K562 (cell line): ENCODE measurements around the gene EHBP1L1. TPM values are rescaled to one million over a fixed set of nuclear protein-coding genes. Genes with fewer than 3 reads are reported as not detected.

ENCODE experiments used
- ATF6 ChIP-seq: sonication (generic); formaldehyde crosslinking; IDR thresholded peaks from 2 replicates; pipeline ENCODE4 v1.4.0; 2020; ENCODE audit warnings: mild to moderate bottlenecking, missing genetic modification reagents
- CREB3L1 ChIP-seq: fragments of 450-650 bp; IDR thresholded peaks from 2 replicates; pipeline ENCODE4 v1.6.1; 2014; ENCODE audit warnings: low read depth, mild to moderate bottlenecking, moderate library complexity, borderline replicate concordance
- HNRNPL ChIP-seq: fragments of 200-400 bp; formaldehyde crosslinking; IDR thresholded peaks from 2 replicates; pipeline ENCODE4 v1.6.1; 2017; ENCODE audit warnings: low read depth, mild to moderate bottlenecking, low read length
- MGA ChIP-seq: fragments of 450-650 bp; IDR thresholded peaks from 2 replicates; pipeline ENCODE4 v1.6.1; 2016; ENCODE audit warnings: mild to moderate bottlenecking, moderate library complexity
- NCOA2 ChIP-seq, 2 experiments: fragments of 450-650 bp; IDR thresholded peaks; 2 replicates each; pipeline ENCODE4 v1.6.1; 2018; ENCODE audit warnings: mild to moderate bottlenecking in 2 of 2, moderate library complexity in 1 of 2; ENCODE audit not compliant: partially characterized antibody in 2 of 2
- NR3C1 ChIP-seq: sonication (generic); formaldehyde crosslinking; IDR thresholded peaks from 2 replicates; pipeline ENCODE4 v1.8.1; 2022; ENCODE audit warnings: missing genetic modification reagents
- SUPT5H ChIP-seq: fragments of 450-650 bp; IDR thresholded peaks from 2 replicates; pipeline ENCODE4 v1.6.1; 2016
- TFE3 ChIP-seq: fragments of 450-650 bp; formaldehyde crosslinking; IDR thresholded peaks from 2 replicates; pipeline ENCODE4 v1.4.0; 2020; ENCODE audit warnings: mild to moderate bottlenecking, mixed read lengths
- ZC3H4 ChIP-seq: sonication (generic); formaldehyde crosslinking; IDR thresholded peaks from 2 replicates; pipeline ENCODE4 v1.9.0; 2021; ENCODE audit warnings: missing genetic modification reagents, borderline replicate concordance
- ZNF699 ChIP-seq: fragments of 250-450 bp; sonication (Bioruptor Pico); IDR thresholded peaks from 2 replicates; pipeline ENCODE4 v1.8.0; 2021; ENCODE audit warnings: mild to moderate bottlenecking, moderate library complexity; ENCODE audit not compliant: insufficient replicate concordance
- polyA plus RNA-seq, 8 experiments: library from polyadenylated mRNA; depleted of rRNA in 4 of 8; stranded (reverse) in 5 of 8; unstranded in 3 of 8; fragments of >200 nt; fragmentation: Nextera tagmentation in 2 of 8; fragmentation: Illumina TruSeq in 1 of 8; extraction: Ambion mirVana in 2 of 8; extraction: Trizol in 1 of 8; gene quantifications; 2 replicates each; pipeline versions ENCODE4 v1.2.1 to v1.2.3, GENCODE V29; 2011 to 2014; ENCODE audit warnings: inconsistent platforms in 1 of 8, missing spikeins in 1 of 8
- total RNA-seq, 7 experiments: library from RNA; depleted of rRNA in 6 of 7; stranded (reverse); fragments of >200 nt in 6 of 7; fragmentation: Illumina TruSeq in 2 of 7; extraction: Trizol in 2 of 7; gene quantifications; 2 replicates each; pipeline versions ENCODE4 v1.2.1 to v1.2.3, GENCODE V29; 2011 to 2021; ENCODE audit warnings: low replicate concordance in 1 of 7

EHBP1L1 gene
- total and polyA plus RNA-seq, 9 of the 15 experiments (the other 6 are each of a cell fraction or from before 2014, with no cell fraction given), result 0.03 to 87.1 (median 26.3) TPM

- TF ChIP-seq ATF6 (CRISPR knock-in tag) (no peak), SUPT5H (peak; percentile 77), NR3C1 (CRISPR knock-in tag) (no peak), ZNF699 (CRISPR knock-in tag) (no peak), NCOA2 (IDR thresholded peaks at IDR 0.05; ENCODE audit: partially characterized antibody in 2 of 2) (no peak), MGA (no peak), ZC3H4 (CRISPR knock-in tag) (no peak), HNRNPL (no peak), CREB3L1 (peak; percentile 78; the same call in 1 of the 2 replicates), TFE3 (CRISPR knock-in tag) (no peak)
Observed at GRCh38 chr11:65615229-65615949, 39.5 kb downstream of the EHBP1L1 start, which contains the start of gene PCNX3 (continued).
